Upper lobe of left lung (tissue), 6 donors: ENCODE results near the gene PACS2. TPM values are rescaled to one million over a fixed set of nuclear protein-coding genes. Genes with fewer than 3 reads are reported as not detected.

ENCODE experiments used
- ATAC-seq, 2 donors: fragments of 200-7000 bp; cut with Tn5 transposase; one replicate each; pipeline ENCODE4 v1.9.1; 2022; ENCODE audit warnings: mild to moderate bottlenecking in 2 of 2, moderate library complexity in 2 of 2; ENCODE audit not compliant: low FRiP score in 2 of 2
- DNase-seq, 2 donors: peaks; one replicate each; pipeline ENCODE4 v3.0.0-alpha.2; 2019 to 2020
- H3K27ac ChIP-seq, 4 donors: fragments of 200-600 bp; sonication (generic); one replicate each; pipeline ENCODE4 v1.5.1; 2016 to 2019
- H3K27me3 ChIP-seq, 4 donors: fragments of 200-600 bp; sonication (generic); one replicate each; pipeline ENCODE4 v1.5.1; 2017 to 2019
- H3K36me3 ChIP-seq, 4 donors: fragments of 200-600 bp; sonication (generic); one replicate each; pipeline ENCODE4 v1.5.1; 2016 to 2019
- H3K4me1 ChIP-seq, 4 donors: fragments of 200-600 bp; sonication (generic); one replicate each; pipeline ENCODE4 v1.5.1; 2018 to 2019
- H3K4me3 ChIP-seq, 4 donors: fragments of 200-600 bp; sonication (generic); one replicate each; pipeline ENCODE4 v1.5.1; 2017 to 2019; ENCODE audit warnings: mild to moderate bottlenecking in 2 of 4, moderate library complexity in 1 of 4
- H3K9me3 ChIP-seq, 4 donors: fragments of 200-600 bp; sonication (generic); one replicate each; pipeline ENCODE4 v1.5.1; 2018 to 2019
- EP300 ChIP-seq, 4 donors: sonication (generic); formaldehyde crosslinking; IDR thresholded peaks; one replicate each; pipeline ENCODE4 v1.5.1; 2017; ENCODE audit warnings: antibody characterized with exemption in 4 of 4, control low read depth in 2 of 4
- POLR2A ChIP-seq, 4 donors: fragments of 450-650 bp; IDR thresholded peaks; one replicate each; pipeline ENCODE4 v1.5.1; 2016 to 2017; ENCODE audit warnings: antibody characterized with exemption in 4 of 4, mild to moderate bottlenecking in 2 of 4
- POLR2AphosphoS5 ChIP-seq, 2 donors: sonication (generic); formaldehyde crosslinking; IDR thresholded peaks; one replicate each; pipeline ENCODE4 v1.5.1; 2017; ENCODE audit warnings: antibody characterized with exemption in 2 of 2
- WGBS, 2 donors: methylation state at CpG; one replicate each; pipeline ENCODE4 v1.1.5; 2017 to 2018; 5-methylcytosine and 5-hydroxymethylcytosine counted together
- total RNA-seq, 6 donors: library from RNA; depleted of rRNA in 4 of 6; stranded (reverse); fragments of >200 nt in 4 of 6; gene quantifications; one replicate each; pipeline versions ENCODE4 v1.1.0 to v1.2.1, GENCODE V29; 2016 to 2021
- TF ChIP-seq, protein P1 (sequence below), 6 experiments: fragments of 450-650 bp in 4 of 6; fragments of 200-600 bp in 2 of 6; sonication (generic) in 2 of 6; IDR thresholded peaks; one replicate each; pipeline ENCODE4 v1.5.1; 2016 to 2019; ENCODE audit warnings: antibody characterized with exemption in 6 of 6
- donor health status: DM: no; HTN: no; CAD: no; lungs with moderate emphysema.
- donor health status: DM: no; HTN: yes; CAD: no; lungs with severe emphysema.

The PACS2 gene
- total RNA-seq, 6 donors from 2014 or later: 53.4 to 204 (median 86.5) TPM

DNA sequence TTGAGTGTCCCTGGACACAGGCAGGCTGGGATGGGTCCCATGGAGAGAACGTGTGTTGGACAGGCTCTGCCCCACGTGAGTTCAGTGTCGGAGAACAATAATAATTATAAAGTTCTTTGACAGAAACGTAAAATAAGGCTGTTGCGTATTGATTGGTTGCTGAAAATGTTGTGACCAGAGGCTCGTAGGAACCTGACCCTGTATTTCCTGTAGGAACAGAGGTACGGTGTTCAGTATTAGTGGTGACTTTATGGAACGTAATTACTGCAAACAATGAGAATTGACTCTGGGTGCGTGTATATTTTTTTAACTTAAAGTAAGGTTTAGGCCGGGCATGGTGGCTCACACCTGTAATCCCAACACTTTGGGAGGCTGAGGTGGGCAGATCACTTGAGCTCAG, 112.9 kb downstream of the PACS2 start:
- TF ChIP-seq, protein P1, sequence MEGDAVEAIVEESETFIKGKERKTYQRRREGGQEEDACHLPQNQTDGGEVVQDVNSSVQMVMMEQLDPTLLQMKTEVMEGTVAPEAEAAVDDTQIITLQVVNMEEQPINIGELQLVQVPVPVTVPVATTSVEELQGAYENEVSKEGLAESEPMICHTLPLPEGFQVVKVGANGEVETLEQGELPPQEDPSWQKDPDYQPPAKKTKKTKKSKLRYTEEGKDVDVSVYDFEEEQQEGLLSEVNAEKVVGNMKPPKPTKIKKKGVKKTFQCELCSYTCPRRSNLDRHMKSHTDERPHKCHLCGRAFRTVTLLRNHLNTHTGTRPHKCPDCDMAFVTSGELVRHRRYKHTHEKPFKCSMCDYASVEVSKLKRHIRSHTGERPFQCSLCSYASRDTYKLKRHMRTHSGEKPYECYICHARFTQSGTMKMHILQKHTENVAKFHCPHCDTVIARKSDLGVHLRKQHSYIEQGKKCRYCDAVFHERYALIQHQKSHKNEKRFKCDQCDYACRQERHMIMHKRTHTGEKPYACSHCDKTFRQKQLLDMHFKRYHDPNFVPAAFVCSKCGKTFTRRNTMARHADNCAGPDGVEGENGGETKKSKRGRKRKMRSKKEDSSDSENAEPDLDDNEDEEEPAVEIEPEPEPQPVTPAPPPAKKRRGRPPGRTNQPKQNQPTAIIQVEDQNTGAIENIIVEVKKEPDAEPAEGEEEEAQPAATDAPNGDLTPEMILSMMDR (IDR thresholded peaks at IDR 0.05): no peak
- no peak for TF ChIP-seq POLR2AphosphoS5 (IDR thresholded peaks at IDR 0.05)
- no peak for TF ChIP-seq POLR2A (IDR thresholded peaks at IDR 0.05)
- TF ChIP-seq EP300 (IDR thresholded peaks at IDR 0.05): no peak
- Histone ChIP-seq H3K27ac (no peak overlapping the region), H3K4me1 (peaks cover 0 to 13% (median 8%) of the 10 kb centered on the region in 4 donors), H3K27me3 (no peaks in the 10 kb centered on the region), H3K4me3 (no peak overlapping the region), H3K9me3 (no peaks in the 10 kb centered on the region), H3K36me3 (peaks cover 0 to 10% (median 5%) of the 10 kb centered on the region in 4 donors)
- 97% methylated on average over 10 of the region's 10 CpGs for WGBS, 2 donors
- ATAC-seq: no peak
- DNase-seq: no peak

DNA sequence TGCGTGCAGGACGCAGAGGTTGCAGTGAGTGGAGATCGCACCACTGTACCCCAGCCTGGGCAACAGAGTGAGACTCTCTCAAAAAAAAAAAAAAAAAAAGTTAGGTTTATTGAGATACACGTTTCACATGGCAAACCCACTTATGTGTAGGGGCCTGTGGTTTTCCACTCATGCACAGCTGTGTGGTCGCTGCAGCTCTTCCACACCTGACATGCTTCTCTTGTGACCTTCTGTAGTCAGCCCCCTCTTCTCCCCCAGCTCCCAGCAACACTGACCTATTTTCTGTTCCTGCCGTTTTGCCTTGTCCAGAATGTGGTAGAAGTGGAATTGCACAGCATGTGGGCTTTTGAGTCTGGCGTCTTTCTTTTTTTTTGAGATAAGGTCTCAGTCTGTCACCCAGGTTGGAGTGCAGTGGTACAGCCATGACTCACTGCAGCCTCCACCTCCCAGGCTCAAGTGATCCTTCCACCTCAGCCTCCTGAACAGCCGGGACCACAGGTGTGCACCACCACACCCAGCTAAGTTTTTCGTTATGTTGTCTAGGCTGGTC, 113.5 kb downstream of the PACS2 start:
- Histone ChIP-seq H3K27ac (no peak overlapping the region), H3K9me3 (no peaks in the 10 kb centered on the region), H3K4me1 (peaks cover 0 to 11% (median 7%) of the 10 kb centered on the region in 4 donors), H3K27me3 (no peaks in the 10 kb centered on the region), H3K36me3 (peaks cover 0 to 10% (median 5%) of the 10 kb centered on the region in 4 donors), H3K4me3 (no peak overlapping the region)
- TF ChIP-seq EP300 (IDR thresholded peaks at IDR 0.05) (no peak), POLR2AphosphoS5 (IDR thresholded peaks at IDR 0.05) (no peak), POLR2A (IDR thresholded peaks at IDR 0.05) (no peak)
- TF ChIP-seq, protein P1 (IDR thresholded peaks at IDR 0.05): no peak
- DNase-seq (no peak), ATAC-seq (no peak)
- WGBS, 2 donors: 94 to 96% methylated on average over 9 of the region's 9 CpGs

DNA sequence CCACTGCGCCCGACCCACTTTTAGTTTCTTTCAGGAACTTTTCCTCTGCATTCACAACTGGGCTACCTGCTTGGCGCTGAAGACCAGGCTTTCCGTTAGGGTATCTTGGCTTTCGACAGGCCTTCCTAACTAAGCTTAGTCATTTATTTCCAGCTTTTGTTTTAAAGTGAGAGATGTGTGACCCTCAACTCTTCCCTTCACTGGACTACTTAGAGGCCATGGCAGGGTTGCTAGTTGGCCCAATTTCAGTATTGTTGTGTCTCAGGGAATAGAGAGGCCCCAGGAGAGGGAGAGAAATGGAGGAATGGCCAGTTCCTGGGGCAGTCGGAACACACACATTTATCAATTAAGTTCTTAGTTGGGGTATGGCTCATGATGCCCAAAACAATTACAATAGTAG, 115.5 kb downstream of the PACS2 start:
- Histone ChIP-seq H3K27ac (no peak overlapping the region), H3K9me3 (no peaks in the 10 kb centered on the region), H3K4me3 (no peak overlapping the region), H3K4me1 (peaks cover 0 to 11% (median 7%) of the 10 kb centered on the region in 4 donors), H3K36me3 (peaks cover 0 to 6% (median 3%) of the 10 kb centered on the region in 4 donors), H3K27me3 (no peaks in the 10 kb centered on the region)
- no peak for DNase-seq
- WGBS, 2 donors: 87 to 94% methylated on average over 6 of the region's 6 CpGs
- no peak for TF ChIP-seq EP300 (IDR thresholded peaks at IDR 0.05)
- TF ChIP-seq POLR2AphosphoS5 (IDR thresholded peaks at IDR 0.05): no peak
- TF ChIP-seq, protein P1 (IDR thresholded peaks at IDR 0.05): no peak
- no peak for TF ChIP-seq POLR2A (IDR thresholded peaks at IDR 0.05)
- ATAC-seq: no peak

DNA sequence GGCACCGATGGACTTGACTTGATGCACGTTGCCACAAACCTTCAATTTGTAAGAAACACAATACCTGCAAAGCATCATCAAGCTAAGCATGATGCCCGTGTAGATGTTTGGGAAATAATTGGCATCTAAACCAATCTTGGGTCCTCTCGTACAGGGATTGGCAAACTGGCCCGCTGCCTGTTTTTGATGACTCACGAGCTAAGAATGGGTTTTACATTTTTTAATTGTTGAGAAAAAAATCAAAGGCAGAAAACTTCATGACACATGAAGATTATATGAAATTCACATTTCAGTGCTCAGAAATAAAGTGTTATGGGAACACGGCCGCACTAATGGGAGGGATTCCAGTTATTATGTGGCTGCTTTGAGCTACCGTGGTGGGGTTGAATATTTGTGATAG, 116.0 kb downstream of the PACS2 start:
- Histone ChIP-seq H3K4me1 (peaks cover 0 to 11% (median 7%) of the 10 kb centered on the region in 4 donors), H3K36me3 (peaks cover 0 to 6% (median 2%) of the 10 kb centered on the region in 4 donors), H3K9me3 (no peaks in the 10 kb centered on the region), H3K4me3 (no peak overlapping the region), H3K27me3 (no peaks in the 10 kb centered on the region), H3K27ac (peak overlapping the region in 2 of 4 donors; percentile 10 to 20)
- ATAC-seq (no peak), DNase-seq (peak in 1 of 2 donors; percentile 41)
- 60% methylated on average over 9 of the region's 9 CpGs for WGBS, 2 donors
- TF ChIP-seq EP300 (IDR thresholded peaks at IDR 0.05) (no peak), POLR2A (IDR thresholded peaks at IDR 0.05) (no peak)
- TF ChIP-seq, protein P1 (IDR thresholded peaks at IDR 0.05): no peak

DNA sequence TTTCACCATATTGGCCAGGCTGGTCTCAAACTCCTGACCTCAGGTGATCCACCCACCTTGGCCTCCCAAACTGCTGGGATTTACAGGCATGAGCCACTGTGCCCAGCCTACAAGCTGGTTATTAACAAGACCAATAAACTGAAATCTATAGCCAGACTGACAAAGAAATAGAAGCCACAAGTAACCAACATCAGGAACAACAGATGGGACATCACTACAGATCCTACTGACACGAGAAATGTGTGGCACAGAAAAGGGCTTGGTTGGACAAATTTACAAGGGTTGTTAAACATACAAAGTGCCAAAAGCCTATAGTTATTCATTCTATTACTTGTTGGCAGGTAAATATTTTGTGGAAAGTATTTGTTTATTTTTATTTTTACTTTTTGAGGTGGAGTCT, 116.7 kb downstream of the PACS2 start:
- no peaks in the 10 kb centered on the region for H3K27me3 ChIP-seq
- peaks cover 0 to 5% (median 2%) of the 10 kb centered on the region in 4 donors for H3K36me3 ChIP-seq
- peaks cover 0 to 11% (median 7%) of the 10 kb centered on the region in 4 donors for H3K4me1 ChIP-seq
- no peak overlapping the region for H3K27ac ChIP-seq
- DNase-seq (no peak), ATAC-seq (no peak)
- H3K9me3 ChIP-seq: no peaks in the 10 kb centered on the region
- 95 to 100% methylated on average over 1 of the region's 1 CpG for WGBS, 2 donors
- no peak overlapping the region for H3K4me3 ChIP-seq
- TF ChIP-seq POLR2AphosphoS5 (IDR thresholded peaks at IDR 0.05) (no peak), EP300 (IDR thresholded peaks at IDR 0.05) (no peak), POLR2A (IDR thresholded peaks at IDR 0.05) (no peak)
- TF ChIP-seq, protein P1 (IDR thresholded peaks at IDR 0.05): no peak
